ENCODE measurements around the gene ASPHD2.

ASPHD2 gene

DNA sequence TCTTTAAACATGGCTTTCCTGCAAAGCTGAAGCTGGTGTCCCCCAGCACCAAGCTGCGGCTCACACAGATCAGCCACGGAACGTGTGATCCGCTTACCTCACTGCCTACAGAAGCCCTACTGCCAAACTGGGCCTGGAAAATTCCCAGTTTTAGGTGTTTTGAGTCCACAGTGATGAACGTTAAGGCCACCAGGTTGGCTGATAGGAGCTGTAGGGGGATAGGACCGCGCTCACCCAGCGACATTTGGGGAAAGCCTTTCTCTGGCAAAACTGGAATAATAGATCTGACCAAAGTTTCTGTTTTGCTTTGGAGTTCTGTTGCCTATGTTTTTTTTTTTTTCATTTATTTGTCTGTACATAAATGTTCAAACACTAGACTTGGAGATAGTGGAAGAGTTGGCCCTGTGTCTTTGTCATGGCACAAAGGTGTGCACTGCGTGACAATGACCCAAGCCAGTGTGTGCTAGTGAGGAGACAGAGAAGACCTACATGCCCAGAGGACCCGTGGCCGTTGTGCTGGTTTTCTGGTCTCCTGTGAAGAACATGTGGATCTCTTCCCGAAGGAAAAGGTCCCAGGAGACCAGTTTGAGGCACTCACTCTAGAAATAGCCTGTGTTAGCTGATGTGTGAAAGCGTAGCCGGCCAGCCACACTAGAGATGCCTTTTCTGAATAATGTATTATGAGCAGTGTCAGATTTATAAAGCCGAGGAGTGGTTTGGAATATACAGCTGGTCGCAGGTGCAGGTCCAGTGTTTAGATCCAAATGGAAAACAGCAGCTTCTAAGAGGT, 15.0 kb downstream of the ASPHD2 start:
- DNase-seq (ENCODE audit: extremely low spot score, insufficient read length, low read depth) = no peak
- no peak for FAIRE-seq

GRCh38 chr22:26444777-26445176, 15.7 kb downstream of the ASPHD2 start:
- no peak for FAIRE-seq
- no peak for DNase-seq (ENCODE audit: extremely low spot score, insufficient read length, low read depth)

DNA sequence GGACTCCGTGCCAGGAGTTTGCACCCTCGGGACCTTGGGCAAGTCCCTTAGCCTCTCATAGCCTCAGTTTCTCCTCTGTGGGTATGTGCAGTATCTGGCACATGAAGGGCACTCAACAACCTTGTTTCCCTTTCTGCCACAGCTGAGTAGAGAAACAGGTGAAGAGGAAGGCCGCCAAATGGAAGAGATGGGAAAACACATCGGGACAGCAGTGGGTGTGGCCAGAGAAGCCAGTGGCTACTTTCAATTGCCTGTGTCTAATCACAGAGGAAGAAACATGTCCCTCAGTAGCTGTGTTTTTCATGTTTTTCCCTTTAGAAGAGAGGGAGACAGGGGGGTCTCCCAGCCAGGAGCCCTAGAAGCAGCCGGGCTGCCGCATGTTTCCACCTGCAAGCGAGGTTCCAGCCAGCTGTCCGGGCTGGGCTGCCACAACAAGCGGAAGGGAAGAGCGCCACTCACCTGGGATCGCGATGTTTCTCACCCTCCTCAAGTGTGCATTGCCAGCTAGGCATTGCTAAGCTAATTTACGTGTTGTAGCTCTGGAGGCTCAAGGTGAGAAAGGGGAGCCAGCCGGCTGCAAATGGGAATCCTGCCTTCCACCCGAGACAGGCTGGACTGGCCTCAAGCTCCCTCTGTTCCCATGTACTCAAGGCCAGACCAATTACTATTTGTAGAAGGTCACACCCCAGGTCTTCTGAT, 16.7 kb downstream of the ASPHD2 start:
- DNase-seq (ENCODE audit: extremely low spot score, insufficient read length, low read depth) (no peak), FAIRE-seq (no peak)

GRCh38 chr22:26446808-26447515, 17.9 kb downstream of the ASPHD2 start:
- DNase-seq (ENCODE audit: extremely low spot score, insufficient read length, low read depth) (no peak), FAIRE-seq (no peak)

- DNase-seq (ENCODE audit: extremely low spot score, insufficient read length, low read depth) (no peak), FAIRE-seq (no peak)
Measured at GRCh38 chr22:26447584-26448329, 18.7 kb downstream of the ASPHD2 start.

GRCh38 chr22:26448334-26448733, 19.3 kb downstream of the ASPHD2 start:
- DNase-seq (ENCODE audit: extremely low spot score, insufficient read length, low read depth) = no peak
- FAIRE-seq = no peak

DNA sequence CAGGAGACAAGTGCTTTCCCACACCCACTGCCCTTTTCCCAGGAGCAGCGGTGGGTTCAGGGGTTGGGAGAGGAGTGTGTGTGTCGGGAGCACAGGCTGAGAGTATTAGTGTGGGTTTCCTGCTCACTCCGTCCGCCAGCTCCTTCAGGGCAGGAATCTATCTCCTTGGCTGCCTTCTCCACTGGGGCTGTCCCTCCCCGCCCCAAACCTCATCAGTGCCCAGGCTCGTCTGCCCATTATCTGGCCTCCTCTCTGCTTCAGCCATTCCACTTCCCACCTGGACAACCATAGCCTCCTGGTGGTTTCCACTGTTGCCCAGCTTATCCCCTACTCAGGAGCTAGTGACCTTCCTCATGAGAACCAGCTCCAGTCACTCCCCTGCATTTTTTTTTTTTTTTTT, 19.9 kb downstream of the ASPHD2 start:
- no peak for DNase-seq (ENCODE audit: extremely low spot score, insufficient read length, low read depth)
- no peak for FAIRE-seq

DNA sequence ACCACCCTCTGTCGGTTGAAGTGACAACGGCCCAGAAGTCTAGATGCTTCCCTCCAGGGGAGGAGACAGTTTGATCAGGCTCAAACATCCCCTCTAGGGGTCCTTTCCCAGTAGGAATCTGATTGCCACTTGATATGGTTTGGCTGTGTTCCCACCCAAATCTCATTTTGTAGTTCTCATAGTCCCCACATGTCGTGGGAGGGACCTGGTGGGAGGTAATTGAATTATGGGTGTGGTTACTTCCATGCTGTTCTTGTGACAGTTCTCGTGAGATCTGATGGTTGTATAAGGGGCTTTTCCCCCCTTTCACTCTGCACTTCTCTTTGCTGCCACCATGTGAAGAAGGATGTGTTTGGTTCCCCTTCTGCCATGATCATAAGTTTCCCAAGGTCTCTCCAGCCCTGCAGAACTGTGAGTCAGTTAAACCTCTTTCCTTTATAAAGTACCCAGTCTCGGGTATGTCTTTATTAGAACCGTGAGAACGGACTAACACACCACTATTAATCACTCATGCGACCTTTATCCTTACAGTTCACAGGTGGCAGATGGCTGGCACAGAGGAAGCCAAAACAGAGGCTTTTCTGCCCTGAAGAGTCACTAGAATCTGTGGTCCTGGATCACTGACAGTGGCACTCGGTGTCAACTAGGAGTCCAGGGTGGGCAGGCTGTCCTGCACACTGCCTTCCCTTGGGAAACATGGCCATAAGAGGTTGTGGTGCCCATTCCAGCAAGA, 21.6 kb downstream of the ASPHD2 start:
- DNase-seq (ENCODE audit: extremely low spot score, insufficient read length, low read depth) = no peak
- no peak for FAIRE-seq

- DNase-seq (ENCODE audit: extremely low spot score, insufficient read length, low read depth) (no peak), FAIRE-seq (no peak)
Measured at GRCh38 chr22:26452236-26453016, 23.4 kb downstream of the ASPHD2 start.

DNA sequence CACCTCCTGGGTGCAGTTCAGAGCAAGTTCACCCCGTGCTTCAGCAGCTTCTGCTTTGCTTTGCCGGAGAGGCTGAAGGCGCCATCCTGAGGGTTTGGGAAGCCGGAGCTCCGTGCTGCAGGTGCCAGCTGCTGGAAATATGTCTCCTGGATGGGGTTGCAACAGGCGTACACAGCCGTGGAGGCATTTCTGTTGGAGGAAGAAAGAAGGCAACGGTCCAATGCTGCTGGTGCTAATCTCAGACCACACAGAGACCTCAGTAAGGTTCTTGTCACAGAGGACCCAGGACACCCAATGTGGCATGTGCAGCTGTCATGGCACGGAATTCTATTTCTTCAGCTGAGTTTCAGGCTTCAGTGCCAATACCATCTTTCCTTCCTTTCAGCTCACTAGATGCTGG, 24.2 kb downstream of the ASPHD2 start:
- FAIRE-seq (no peak), DNase-seq (ENCODE audit: extremely low spot score, insufficient read length, low read depth) (no peak)

GRCh38 chr22:26453812-26454500, 24.9 kb downstream of the ASPHD2 start:
- no peak for DNase-seq (ENCODE audit: extremely low spot score, insufficient read length, low read depth)
- no peak for FAIRE-seq

GRCh38 chr22:26457661-26458272, 28.7 kb downstream of the ASPHD2 start:
- FAIRE-seq (no peak), DNase-seq (ENCODE audit: extremely low spot score, insufficient read length, low read depth) (no peak)

DNA sequence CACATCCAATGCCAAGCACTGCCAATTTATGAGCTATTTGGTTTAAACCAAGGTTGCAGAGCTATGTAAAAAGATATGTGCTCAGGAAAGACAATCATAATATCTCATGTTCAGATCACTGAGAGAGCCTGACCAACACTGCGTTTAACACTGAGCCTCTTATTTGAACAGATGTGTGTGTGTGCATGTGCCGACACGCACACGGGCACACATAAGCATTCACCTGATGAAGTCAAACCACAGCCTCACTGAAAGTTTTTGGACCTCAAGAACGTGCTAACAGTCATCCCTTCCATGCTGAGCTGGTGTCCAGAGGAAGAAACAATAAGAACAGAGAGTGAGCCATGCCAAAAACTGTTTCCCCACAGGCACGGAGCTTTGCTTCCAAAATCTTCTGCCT, 31.1 kb downstream of the ASPHD2 start:
- no peak for FAIRE-seq
- DNase-seq (ENCODE audit: extremely low spot score, insufficient read length, low read depth) = no peak

- DNase-seq (ENCODE audit: extremely low spot score, insufficient read length, low read depth) (peak; percentile 30), FAIRE-seq (peak; percentile 64)
Measured at GRCh38 chr22:26461188-26461810, 32.2 kb downstream of the ASPHD2 start.

GRCh38 chr22:26462051-26462450, 33.0 kb downstream of the ASPHD2 start:
- DNase-seq (ENCODE audit: extremely low spot score, insufficient read length, low read depth) (no peak), FAIRE-seq (no peak)

DNA sequence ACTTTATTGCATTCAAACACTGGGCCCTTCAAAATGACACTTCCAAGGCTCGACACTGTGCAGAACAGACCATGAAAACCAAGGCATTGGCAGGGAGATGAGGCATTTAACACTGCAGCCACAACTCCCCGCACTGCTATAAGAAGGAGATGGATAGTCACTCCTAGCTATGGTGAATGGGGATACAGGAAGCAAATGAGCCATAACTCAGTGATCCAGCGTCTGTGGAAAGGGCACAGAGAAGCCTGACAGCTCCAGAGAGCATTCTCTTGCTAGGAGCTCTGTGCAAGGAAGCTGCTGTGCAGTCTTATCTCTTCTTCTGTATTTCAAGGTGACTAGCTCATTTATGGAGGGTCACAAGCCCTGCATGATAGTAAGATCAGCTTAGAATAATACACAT, 33.6 kb downstream of the ASPHD2 start:
- no peak for FAIRE-seq

GRCh38 chr22:26463101-26463661, 34.1 kb downstream of the ASPHD2 start:
- no peak for FAIRE-seq
- DNase-seq (ENCODE audit: extremely low spot score, insufficient read length, low read depth) = no peak

More for the DNA sequence above, 33.6 kb downstream of the ASPHD2 start:
- DNase-seq (ENCODE audit: extremely low spot score, insufficient read length, low read depth) = no peak

Measured in GM18507 (cell line).